GM12801 (cell line): ENCODE results near the gene PRMT7.

Experiments
- TF ChIP-seq, protein P1 (sequence below): IDR thresholded peaks from one replicate; pipeline ENCODE4 v1.5.1; 2011; ENCODE audit warnings: control low read depth; ENCODE audit not compliant: insufficient read length; ENCODE audit errors: extremely low read depth

The PRMT7 gene

DNA sequence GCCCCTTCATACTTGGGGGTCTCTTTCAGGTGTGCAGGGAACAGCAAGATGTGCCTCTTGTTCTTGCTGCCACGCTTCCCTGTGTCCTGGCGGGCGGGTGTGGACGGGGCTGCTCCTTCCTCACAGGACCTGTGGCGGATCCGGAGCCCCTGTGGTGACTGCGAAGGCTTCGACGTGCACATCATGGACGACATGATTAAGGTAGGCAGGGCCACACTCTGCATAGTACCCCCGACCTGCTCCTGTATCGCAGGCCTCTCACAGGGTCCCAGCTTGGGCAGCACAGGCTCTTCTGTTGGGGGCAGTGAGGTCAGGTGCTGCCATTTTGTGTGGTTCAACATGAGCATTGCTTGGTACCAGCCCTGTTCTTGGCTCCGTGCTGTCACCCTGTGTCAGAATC lies 42.5 kb downstream of the PRMT7 start:
- TF ChIP-seq, protein P1, sequence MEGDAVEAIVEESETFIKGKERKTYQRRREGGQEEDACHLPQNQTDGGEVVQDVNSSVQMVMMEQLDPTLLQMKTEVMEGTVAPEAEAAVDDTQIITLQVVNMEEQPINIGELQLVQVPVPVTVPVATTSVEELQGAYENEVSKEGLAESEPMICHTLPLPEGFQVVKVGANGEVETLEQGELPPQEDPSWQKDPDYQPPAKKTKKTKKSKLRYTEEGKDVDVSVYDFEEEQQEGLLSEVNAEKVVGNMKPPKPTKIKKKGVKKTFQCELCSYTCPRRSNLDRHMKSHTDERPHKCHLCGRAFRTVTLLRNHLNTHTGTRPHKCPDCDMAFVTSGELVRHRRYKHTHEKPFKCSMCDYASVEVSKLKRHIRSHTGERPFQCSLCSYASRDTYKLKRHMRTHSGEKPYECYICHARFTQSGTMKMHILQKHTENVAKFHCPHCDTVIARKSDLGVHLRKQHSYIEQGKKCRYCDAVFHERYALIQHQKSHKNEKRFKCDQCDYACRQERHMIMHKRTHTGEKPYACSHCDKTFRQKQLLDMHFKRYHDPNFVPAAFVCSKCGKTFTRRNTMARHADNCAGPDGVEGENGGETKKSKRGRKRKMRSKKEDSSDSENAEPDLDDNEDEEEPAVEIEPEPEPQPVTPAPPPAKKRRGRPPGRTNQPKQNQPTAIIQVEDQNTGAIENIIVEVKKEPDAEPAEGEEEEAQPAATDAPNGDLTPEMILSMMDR, result no peak

DNA sequence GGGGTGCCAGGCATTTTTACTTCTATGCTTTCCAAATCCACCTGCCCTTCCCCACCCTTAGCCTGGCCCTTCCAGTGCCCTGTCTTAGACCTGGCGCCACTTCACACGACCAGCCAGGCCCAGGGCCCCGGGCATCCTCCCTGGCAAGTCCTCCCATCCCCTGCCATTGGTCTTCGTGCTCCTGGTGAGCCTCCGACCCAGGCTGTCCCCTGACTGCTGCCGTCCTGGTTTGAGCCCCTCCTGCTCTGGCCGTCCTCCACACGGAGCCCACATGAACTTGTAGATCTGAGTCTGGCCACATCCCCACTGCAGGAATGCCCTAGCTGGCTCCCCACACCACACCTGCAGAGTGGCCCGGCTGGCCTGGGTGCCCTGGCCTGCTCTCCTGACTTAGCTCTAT lies 44.0 kb downstream of the PRMT7 start:
- TF ChIP-seq, protein P1, result no peak

DNA sequence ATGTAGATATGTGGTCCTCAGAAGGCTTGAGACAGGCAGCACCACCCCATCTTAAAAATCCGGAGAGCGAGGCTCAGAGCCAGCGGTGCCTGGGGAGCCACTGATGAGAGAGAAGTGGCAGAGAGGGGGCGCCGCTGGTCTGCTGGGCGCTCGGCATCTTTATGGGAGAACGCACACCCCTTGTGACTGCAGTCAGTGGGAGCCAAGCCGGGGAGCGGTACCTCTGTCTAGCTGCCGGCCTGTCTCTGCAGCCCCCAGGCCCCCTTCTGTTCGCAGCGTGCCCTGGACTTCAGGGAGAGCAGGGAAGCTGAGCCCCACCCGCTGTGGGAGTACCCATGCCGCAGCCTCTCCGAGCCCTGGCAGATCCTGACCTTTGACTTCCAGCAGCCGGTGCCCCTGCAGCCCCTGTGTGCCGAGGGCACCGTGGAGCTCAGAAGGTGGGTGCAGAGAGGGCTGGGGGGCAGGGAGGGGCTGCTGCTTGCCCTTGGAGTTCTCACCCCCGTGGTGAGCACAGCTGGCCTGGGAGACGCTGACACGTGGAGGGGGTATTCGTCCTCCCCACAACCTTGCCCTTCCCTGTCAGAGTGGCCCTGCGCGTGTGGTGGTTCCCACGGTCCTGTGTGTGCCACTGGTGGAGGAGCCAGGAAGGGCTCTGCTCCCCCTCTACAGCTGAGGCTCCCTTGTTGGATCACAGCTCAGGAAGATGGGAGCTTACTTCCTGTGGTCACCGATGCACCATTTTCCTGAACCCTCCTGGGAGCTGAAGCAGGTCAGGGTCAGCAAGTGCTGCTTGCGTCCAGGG lies 44.8 kb downstream of the PRMT7 start:
- TF ChIP-seq, protein P1, result no peak

DNA sequence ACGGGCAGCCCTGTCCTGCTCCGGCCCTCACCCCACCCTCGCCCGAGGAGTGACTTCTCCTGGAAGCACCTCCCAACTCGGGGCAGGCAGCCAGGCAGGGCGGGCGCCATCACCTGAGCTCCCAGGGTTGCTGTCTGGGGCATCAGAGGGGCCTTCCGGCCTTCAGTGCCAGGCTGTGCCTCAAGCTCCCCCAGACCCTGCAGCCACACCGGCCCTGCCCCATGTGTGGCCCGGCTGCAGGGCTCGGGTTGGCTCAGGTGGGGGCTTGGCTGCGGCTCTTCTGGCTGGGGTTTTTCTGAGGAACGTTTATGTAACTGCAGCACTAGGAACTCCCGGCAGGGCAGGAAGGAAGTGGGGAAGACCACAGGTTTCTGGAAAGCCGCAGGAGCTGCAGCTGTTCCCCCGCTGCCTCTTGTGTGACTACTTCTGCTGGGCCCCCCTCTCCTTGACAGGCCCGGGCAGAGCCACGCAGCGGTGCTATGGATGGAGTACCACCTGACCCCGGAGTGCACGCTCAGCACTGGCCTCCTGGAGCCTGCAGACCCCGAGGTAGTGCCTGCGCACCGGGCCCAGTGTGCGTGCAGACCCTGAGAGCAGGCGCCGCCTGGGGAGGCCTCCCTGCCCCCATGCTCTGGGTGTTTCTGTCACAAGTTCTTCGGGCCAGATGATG lies 45.6 kb downstream of the PRMT7 start:
- TF ChIP-seq, protein P1, result no peak

DNA sequence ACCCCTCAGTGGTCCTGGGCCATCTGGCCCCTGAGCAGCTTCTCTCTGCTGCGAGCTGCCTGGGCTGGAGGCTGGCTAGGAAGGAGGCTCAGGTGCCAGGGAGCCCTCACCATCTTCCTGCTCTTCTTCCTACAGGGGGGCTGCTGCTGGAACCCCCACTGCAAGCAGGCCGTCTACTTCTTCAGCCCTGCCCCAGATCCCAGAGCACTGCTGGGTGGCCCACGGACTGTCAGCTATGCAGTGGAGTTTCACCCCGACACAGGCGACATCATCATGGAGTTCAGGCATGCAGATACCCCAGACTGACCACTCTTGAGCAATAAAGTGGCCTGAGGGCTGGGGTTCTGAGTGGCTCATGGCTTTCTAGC lies 46.1 kb downstream of the PRMT7 start:
- TF ChIP-seq, protein P1, result no peak

DNA sequence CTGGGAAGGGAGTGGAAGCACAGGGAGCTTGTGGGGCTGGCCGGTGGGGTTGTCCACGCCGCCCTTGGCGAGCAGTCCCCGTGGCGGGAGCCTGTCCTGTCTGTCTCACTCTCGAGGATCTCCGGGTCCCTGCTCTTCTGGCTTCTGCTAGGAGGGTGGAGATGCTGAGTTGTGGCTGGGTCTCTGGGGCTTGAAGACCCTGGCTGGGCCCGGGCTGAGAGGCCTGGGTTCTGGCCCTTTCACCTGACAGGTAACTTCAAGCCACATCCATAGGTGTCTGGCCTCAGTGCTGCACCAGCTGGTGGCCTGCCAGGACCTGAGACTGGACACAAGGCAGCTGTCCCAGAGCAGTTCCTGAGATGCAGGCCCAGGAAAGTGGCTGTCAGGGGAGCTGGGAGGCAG lies 46.7 kb downstream of the PRMT7 start:
- TF ChIP-seq, protein P1, result no peak

DNA sequence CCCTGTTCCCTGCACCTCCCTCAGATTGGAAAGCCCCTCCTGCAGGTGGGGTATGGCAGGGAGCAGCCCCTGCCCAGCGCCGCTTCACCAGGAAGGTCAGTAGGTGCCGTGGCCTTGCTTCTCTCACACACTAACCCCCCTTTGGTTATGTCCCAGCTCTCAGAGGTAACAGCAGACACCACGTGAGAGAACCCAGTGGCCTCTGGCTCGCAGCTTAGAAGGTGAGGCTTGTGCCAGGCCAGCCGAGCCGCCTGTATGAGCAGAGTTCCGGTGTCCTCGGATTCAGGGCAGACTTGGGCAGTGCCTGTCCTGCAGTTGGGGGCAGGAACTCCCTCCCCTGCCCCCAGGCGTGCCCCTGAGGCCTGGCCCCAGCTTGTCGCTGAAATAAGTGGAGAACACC lies 47.1 kb downstream of the PRMT7 start:
- TF ChIP-seq, protein P1, result no peak
